Measurements from ENCODE around the gene MAPK1.
"Not testable (repeated sequence)": the region's sequence is repeated elsewhere in the genome, so short reads cannot be mapped to it uniquely, and the experiment has no call there.

The MAPK1 gene

DNA sequence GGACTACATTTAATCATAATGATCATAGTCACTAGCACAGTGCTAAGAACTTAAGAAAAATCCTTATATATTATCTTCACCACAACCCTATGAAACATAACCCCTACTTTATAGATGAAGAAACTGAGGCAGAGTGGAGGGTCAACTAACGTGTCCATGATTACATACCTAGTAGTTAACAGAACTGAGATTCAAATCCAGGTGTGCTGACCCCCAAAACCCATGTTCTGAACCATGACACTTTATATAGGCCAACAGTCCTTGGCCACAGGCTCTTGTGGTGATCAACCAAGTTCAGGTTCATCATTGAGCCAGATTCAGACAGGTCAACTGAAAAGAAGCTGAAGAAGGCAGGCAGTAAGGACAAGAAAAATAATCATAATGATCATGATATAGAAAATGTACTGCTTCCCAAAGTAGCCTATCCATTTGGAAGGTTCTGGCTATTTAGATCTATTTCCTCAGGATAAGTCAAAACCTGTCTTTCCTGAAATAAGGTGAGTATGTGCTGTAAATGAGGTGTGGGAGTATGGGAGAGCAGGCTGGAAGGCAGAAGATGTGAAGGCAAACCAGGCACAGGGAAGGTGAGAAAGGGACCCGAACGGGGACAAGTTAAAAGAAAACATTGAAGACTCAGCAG lies 39.7 kb downstream of the MAPK1 start:
- no peak overlapping the region for H3K4me3 ChIP-seq (ENCODE audit: low read depth, low read length)
- TF ChIP-seq, protein P1, sequence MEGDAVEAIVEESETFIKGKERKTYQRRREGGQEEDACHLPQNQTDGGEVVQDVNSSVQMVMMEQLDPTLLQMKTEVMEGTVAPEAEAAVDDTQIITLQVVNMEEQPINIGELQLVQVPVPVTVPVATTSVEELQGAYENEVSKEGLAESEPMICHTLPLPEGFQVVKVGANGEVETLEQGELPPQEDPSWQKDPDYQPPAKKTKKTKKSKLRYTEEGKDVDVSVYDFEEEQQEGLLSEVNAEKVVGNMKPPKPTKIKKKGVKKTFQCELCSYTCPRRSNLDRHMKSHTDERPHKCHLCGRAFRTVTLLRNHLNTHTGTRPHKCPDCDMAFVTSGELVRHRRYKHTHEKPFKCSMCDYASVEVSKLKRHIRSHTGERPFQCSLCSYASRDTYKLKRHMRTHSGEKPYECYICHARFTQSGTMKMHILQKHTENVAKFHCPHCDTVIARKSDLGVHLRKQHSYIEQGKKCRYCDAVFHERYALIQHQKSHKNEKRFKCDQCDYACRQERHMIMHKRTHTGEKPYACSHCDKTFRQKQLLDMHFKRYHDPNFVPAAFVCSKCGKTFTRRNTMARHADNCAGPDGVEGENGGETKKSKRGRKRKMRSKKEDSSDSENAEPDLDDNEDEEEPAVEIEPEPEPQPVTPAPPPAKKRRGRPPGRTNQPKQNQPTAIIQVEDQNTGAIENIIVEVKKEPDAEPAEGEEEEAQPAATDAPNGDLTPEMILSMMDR (IDR thresholded peaks at IDR 0.05; ENCODE audit: low read depth, low read length, missing control alignments) = no peak
- DNase-seq (ENCODE audit: low read depth) = no peak

DNA sequence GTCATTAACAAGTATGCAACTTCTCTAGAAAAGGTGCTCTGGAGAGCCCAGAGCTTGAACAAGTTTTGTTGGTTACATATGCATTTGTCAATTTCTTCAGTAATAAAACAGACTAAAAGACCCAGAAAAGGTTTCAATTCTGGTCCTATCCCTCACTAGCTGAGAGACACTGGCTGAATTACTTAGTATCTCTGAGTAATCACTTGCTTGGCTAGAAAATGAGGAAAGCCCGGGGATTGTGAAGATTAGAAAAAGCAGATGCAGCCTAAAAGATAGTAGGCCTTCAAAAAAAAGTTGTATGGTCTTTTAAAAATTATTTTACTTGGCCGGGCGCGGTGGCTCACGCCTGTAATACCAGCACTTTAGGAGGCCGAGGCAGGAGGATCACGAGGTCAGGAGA lies 41.2 kb downstream of the MAPK1 start:
- TF ChIP-seq, protein P1 (IDR thresholded peaks at IDR 0.05; ENCODE audit: low read depth, low read length, missing control alignments) = no peak
- no peak overlapping the region for H3K4me3 ChIP-seq (ENCODE audit: low read depth, low read length)
- DNase-seq (ENCODE audit: low read depth) = no peak

DNA sequence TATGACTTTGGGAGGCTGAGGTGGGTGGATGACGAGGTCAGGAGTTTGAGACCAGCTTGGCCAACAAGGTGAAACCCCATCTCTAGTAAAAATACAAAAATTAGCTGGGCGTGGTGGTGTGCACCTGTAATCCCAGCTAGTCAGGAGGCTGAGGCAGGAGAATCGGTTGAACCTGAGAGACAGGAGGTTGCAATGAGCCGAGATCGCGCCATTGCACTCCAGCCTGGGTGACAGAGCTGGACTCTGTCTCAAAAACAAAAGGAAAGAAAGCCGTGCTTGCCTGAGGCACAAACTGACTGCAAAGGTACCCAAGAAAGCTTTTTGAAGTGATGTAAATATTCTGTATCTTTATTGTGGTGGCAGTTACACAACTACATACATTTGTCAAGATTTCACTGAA lies 42.5 kb downstream of the MAPK1 start:
- H3K4me3 ChIP-seq (ENCODE audit: low read depth, low read length); DNase-seq (ENCODE audit: low read depth): not testable (repeated sequence)

DNA sequence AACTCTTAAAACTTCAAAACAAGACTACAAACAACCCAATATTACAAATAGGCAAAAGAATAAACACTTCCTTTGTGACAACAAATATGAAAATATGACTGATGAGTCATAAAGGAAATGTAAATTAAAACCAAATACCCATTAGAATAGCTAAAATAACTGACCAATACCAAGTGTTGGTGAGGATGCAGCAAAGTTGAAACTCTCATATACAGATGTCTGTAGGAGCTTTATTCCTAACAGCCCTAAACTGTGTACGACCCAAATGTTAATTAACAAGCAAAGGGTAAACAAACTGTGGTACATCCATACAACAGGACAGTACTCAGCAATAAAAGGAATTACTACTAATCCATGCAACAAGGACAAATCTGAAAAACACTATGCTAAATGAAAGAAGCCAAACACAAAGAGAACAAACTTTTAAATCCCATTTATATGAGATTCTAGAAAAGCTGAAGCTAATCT lies 43.0 kb downstream of the MAPK1 start:
- no peak overlapping the region for H3K4me3 ChIP-seq (ENCODE audit: low read depth, low read length)
- no peak for DNase-seq (ENCODE audit: low read depth)
- TF ChIP-seq, protein P1 (IDR thresholded peaks at IDR 0.05; ENCODE audit: low read depth, low read length, missing control alignments) = no peak

DNA sequence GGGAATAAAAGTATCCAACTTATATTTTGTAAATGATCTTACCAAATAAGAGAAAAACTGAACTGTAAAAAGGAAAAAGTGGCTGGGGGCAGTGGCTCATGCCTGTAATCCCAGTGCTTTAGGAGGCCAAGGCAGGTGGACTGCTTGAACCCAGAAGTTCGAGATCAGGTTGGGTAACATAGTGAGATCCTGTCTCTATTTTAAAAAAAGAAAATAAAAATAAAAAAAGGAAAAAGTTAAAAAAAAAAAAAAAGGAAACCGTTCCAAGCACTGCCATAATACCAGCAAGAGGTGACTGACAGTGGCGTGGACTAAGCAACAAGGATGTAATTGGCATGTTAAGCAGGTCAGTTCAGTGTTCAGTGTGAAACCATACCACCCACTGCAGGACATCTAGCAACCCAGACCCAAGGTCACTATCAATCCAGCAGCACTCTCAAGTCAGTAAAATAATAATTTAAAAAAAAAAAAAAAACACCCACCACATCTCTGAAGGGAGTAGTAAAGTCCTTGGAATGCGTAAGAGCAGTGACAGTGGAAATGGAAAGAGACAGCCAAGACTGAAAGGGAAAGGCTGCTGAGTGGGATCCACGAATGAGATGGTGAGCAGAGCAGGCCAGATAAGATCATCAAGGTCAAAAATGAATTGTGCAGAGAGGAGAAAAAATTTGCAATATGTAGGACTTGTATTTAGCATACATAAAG lies 43.6 kb downstream of the MAPK1 start:
- TF ChIP-seq, protein P1 (IDR thresholded peaks at IDR 0.05; ENCODE audit: low read depth, low read length, missing control alignments) = no peak
- no peak for DNase-seq (ENCODE audit: low read depth)
- no peak overlapping the region for H3K4me3 ChIP-seq (ENCODE audit: low read depth, low read length)

DNA sequence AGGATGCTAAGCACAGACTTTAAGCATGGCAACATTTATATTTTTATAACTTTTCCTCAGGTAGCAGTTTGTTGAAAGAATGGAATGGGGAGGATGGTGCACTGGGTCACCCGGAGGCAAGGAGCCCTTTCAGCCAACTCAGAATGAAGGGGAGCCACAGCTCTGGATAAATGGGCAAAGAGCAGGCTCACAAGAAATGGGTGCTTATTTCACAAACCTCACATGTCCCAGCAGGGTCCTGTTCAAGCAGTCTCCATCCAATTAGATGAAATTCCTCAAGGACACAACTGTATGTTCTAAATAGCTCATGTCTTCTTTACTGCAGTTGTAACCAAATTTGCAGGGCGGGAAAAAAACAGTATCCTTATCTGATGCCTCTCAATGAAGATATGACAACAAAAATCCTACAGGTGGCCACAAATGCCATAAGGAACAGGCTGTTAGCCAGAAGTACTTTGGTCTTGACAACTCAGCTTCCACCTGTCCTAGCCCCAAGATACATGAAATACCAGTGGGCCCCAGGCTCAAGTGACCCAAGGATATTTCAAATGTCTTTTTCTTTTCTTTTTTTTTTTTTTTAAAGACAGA lies 48.2 kb downstream of the MAPK1 start:
- no peak for DNase-seq (ENCODE audit: low read depth)
- TF ChIP-seq, protein P1 (IDR thresholded peaks at IDR 0.05; ENCODE audit: low read depth, low read length, missing control alignments) = no peak
- no peak overlapping the region for H3K4me3 ChIP-seq (ENCODE audit: low read depth, low read length)

DNA sequence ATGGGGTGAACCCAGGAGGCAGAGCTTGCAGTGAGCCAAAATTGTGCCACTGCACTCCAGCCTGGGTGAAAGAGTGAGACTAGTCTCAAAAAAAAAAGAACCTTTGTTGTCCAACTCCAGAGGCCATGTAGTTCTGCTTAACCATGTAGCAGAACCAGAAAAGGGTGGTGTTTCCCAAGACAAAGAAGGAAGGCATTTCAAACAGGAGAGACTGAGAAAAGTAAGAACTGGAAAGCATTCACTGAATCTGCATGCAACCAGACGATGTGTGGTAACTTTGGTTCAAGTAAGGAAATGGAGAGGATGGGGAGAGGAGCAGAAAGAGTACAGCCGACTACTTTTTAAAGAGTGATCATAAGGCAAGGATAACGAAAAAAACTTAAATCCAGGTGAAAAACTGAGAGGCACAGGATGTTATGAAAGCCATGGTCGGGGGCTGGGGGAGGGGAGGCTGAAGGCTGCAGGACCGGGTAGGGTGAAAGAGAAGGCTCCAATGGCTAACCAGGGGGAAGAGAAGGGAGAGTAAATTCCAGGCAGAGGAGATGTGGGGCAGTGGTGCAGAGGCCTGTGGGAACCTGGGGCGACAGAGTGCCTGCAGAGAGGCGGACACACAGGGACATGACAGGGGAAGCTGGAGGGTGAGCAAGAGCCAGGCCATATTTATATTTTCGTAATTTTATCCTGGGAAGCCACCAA lies 48.8 kb downstream of the MAPK1 start:
- TF ChIP-seq, protein P1 (IDR thresholded peaks at IDR 0.05; ENCODE audit: low read depth, low read length, missing control alignments) = no peak
- no peak overlapping the region for H3K4me3 ChIP-seq (ENCODE audit: low read depth, low read length)
- DNase-seq (ENCODE audit: low read depth) = no peak

DNA sequence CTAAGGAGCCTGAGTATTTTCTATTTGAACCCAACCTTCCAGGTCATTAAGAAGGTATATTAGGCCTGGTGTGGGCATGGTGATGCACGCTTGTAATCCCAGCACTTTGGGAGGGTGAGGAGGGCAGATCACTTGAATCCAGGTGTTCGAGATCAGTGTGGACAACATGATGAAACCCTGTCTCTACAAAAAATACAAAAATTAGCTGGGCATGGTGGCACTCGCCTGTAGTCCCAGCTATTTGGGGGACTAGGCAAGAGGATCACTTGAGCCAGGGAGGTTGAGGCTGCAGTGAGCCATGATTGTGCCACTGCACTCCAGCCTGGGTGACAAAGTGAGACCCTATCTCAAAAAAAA lies 50.0 kb downstream of the MAPK1 start:
- H3K4me3 ChIP-seq (ENCODE audit: low read depth, low read length); DNase-seq (ENCODE audit: low read depth): not testable (repeated sequence)
